Heart right ventricle (tissue), 16 donors: ENCODE results near the gene CHCHD4. TPM values are rescaled to one million over a fixed set of nuclear protein-coding genes. Genes with fewer than 3 reads are reported as not detected.
A peak's percentile ranks its signal among the peaks of the same experiment; 100 is the strongest.
"Not testable (repeated sequence)": the region's sequence is repeated elsewhere in the genome, so short reads cannot be mapped to it uniquely, and the experiment has no call there.

Experiments used
- ATAC-seq, 8 donors: fragments of 200-7000 bp; cut with Tn5 transposase; one replicate each; pipeline ENCODE4 v1.9.1; 2020; ENCODE audit warnings: mild to moderate bottlenecking in 8 of 8, moderate library complexity in 8 of 8, moderate number of reproducible peaks in 1 of 8
- DNase-seq, 2 donors: peaks; one replicate each; pipeline ENCODE4 v3.0.0-alpha.2; 2020
- H3K27ac ChIP-seq, 10 donors: fragments of 200-600 bp; sonication (generic) in 2 of 10; one replicate each; pipeline versions ENCODE4 v1.5.0 to v1.8.0; 2020 to 2022; ENCODE audit warnings: mild to moderate bottlenecking in 3 of 10
- H3K27me3 ChIP-seq, 7 donors: fragments of 200-600 bp; one replicate each; pipeline ENCODE4 v1.8.0; 2021 to 2022; ENCODE audit warnings: mild to moderate bottlenecking in 2 of 7
- H3K36me3 ChIP-seq, 9 donors: fragments of 200-600 bp; sonication (generic) in 1 of 9; one replicate each; pipeline versions ENCODE4 v1.5.0 to v1.8.0; 2020 to 2022; ENCODE audit warnings: mild to moderate bottlenecking in 2 of 9
- H3K4me1 ChIP-seq, 9 donors: fragments of 200-600 bp; sonication (generic) in 1 of 9; one replicate each; pipeline versions ENCODE4 v1.5.0 to v1.8.0; 2020 to 2022; ENCODE audit warnings: mild to moderate bottlenecking in 4 of 9
- H3K4me3 ChIP-seq, 10 donors: fragments of 200-600 bp; sonication (generic) in 2 of 10; one replicate each; pipeline versions ENCODE4 v1.5.0 to v1.8.0; 2020 to 2022; ENCODE audit warnings: mild to moderate bottlenecking in 7 of 10, moderate library complexity in 2 of 10
- H3K9me3 ChIP-seq, 11 donors: fragments of 200-600 bp in 10 of 11; sonication (generic) in 2 of 11; one replicate each; pipeline versions ENCODE4 v1.5.0 to v1.8.0; 2013 to 2022; ENCODE audit warnings: mild to moderate bottlenecking in 2 of 11, control low read depth in 1 of 11, moderate library complexity in 1 of 11
- WGBS, 2 donors: extraction: QIAGEN DNeasy Blood & Tissue Kit; methylation state at CpG; one replicate each; pipeline ENCODE4 v1.1.7; 2013; ENCODE audit warnings: inconsistent platforms in 1 of 2; 5-methylcytosine and 5-hydroxymethylcytosine counted together
- intact Hi-C, 10 donors: fragments of 100-400 bp; cut with DNase I; formaldehyde crosslinking; loops; one replicate each; pipeline versions ENCODE4 v1.11.1 to v1.14.2; 2022
- polyA plus RNA-seq, 2 donors: library from polyadenylated mRNA; stranded (reverse); fragments of 200-250 nt; gene quantifications; one replicate each; pipeline ENCODE4 v1.2.3, GENCODE V29; 2013
- total RNA-seq, 10 donors: library from RNA; stranded (reverse); fragmentation: NEBNext Ultra II Directional in 3 of 10; extraction: Animal tissue kit (Norgen Biotek cat#: 25700) in 3 of 10; gene quantifications; one replicate each; pipeline versions ENCODE4 v1.2.1 to v1.2.4, GENCODE V29; 2021 to 2023
- TF ChIP-seq, protein P1 (sequence below), 9 donors: fragments of 200-600 bp; sonication (generic) in 2 of 9; IDR thresholded peaks; one replicate each; pipeline versions ENCODE4 v1.5.0 to v1.8.0; 2021 to 2022; ENCODE audit warnings: antibody characterized with exemption in 9 of 9, mild to moderate bottlenecking in 5 of 9, moderate library complexity in 1 of 9
- donor health status: Arrhythmogenic right ventricular cardiomyopathy.
- donor health status: ischemic (EF 13 %, LVEDD 7.1; RV severe dilation, severe dysfunction).
- donor health status: healthy with polysubstance abuse.
- donor health status: DM: no; HTN: yes; CAD: no.
- donor health status: DM: no; HTN: no; CAD: no.
- donor health status: ischemic (EF 25% LVEDD 6.9; RV normal size, moderate dysfunction).
- donor health status: ischemic (EF 25% LVEDD 5.7; RV mildly dilated, moderate dysfunction).
- donor health status: healthy.
- donor health status: DM: yes; HTN: yes; CAD: no.
- donor health status: Ischemic cardiomyopathy.
- donor health status: ischemic (EF 35%, LVEDD 5.7; RV mildly dilated, moderate dysfunction).
- donor health status: nonischemic (EF 11% LVEDD 7.7; RV severe dilation, severe dysfunction).
- donor health status: DM: yes; HTN: yes; CAD: no.
- donor health status: PGD.
- donor health status: ischemic (EF 29% LVEDD 5.4; RV normal size, mild dysfunction).
- donor health status: nonischemic (EF 23%, LVEDD 6.1; RV moderate dilation, normal function).

CHCHD4 gene
- total and polyA plus RNA-seq, 12 donors: 18.0 to 37.2 (median 26.6) TPM

DNA sequence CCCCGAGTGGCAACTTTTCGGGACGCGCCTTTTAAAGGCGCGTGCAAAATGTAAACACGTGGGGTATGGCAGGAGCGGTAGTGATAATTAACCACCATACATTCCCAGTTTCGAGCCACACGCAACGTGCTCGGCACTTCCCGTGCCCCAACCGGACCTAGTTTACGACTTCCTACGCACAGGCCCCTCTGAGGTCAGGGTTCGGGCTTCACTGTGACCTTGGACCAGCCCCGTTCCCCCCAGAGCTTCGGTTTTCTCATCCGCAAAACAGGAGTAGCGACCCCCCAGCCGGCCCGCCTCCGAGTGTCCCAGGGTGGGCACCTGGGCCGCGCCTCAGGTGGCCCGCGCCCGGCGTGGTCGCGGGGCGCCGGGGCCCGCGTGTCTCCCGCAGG is 451 bp downstream of the CHCHD4 start:
- peaks cover 7 to 47% (median 41%) of the 10 kb centered on the region in 9 donors for H3K4me1 ChIP-seq
- H3K9me3 ChIP-seq: no peaks in the 10 kb centered on the region
- no peaks in the 10 kb centered on the region for H3K27me3 ChIP-seq
- DNase-seq (peak; percentile 65 to 79), ATAC-seq (peak; percentile 5 to 71 (median 47))
- H3K36me3 ChIP-seq: peaks cover 0 to 48% (median 8%) of the 10 kb centered on the region in 9 donors
- TF ChIP-seq, protein P1, sequence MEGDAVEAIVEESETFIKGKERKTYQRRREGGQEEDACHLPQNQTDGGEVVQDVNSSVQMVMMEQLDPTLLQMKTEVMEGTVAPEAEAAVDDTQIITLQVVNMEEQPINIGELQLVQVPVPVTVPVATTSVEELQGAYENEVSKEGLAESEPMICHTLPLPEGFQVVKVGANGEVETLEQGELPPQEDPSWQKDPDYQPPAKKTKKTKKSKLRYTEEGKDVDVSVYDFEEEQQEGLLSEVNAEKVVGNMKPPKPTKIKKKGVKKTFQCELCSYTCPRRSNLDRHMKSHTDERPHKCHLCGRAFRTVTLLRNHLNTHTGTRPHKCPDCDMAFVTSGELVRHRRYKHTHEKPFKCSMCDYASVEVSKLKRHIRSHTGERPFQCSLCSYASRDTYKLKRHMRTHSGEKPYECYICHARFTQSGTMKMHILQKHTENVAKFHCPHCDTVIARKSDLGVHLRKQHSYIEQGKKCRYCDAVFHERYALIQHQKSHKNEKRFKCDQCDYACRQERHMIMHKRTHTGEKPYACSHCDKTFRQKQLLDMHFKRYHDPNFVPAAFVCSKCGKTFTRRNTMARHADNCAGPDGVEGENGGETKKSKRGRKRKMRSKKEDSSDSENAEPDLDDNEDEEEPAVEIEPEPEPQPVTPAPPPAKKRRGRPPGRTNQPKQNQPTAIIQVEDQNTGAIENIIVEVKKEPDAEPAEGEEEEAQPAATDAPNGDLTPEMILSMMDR (IDR thresholded peaks at IDR 0.05): no peak
- H3K4me3 ChIP-seq: peak overlapping the region; percentile 68 to 98 (median 81)
- intact Hi-C loops: loop anchor here in 8 of 10 donors (1.0 to 10.0 kb wide), 5 partner anchors 55 to 469 kb away; partner anchors contain the start of genes LSM3 (in 2 of the 8) and XPC (in 2 of the 8)
- WGBS, 2 donors: 0 to 1% methylated on average over 37 of the region's 37 CpGs
- peak overlapping the region; percentile 78 to 97 (median 93) for H3K27ac ChIP-seq

DNA sequence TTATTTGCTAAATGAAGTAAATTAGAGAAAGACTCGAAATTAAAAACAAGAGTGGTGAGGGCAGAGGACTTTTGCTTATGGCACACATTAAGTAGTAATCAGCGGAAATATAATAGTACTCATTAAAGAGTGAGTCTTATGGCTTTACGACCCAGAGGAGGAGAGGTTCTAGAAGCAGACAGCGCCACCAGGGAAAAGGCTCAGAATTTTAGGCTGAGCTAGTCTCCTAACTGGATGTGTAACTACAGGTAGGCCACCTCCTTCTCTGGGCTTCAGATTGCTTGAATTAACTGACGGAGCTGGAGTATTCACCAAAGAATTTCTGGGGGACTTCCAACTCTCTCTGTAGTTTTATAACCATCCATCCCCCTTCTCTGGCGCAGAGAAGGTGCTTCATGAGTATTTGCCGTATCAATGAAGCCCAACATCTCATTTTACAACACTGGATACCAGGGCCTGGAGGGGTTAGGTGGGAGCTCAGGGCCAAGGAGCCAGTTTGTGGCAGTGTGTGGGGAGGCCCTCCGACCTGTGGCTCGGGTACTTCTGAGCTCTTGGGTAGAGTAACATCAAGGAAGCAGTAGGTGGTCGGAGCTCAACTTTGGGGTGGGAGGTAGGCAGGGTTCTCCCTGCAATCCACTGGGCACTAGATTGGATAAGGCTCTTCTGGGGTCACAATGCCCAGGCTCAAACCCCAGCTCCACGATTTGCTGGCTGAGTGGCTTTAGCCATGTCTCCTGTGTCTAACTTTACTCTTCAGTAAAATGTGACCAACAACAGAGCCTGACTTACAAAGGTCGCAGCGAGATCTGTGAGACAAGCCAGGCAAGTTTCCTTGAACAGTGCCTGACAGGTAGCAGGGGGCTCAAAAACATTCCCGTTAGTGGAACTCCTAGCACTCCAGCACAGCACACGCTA is 1.1 kb downstream of the CHCHD4 start:
- Histone ChIP-seq H3K4me3 (peak overlapping the region; percentile 68 to 98 (median 81)), H3K36me3 (peaks cover 0 to 46% (median 8%) of the 10 kb centered on the region in 9 donors), H3K27ac (peak overlapping the region; percentile 78 to 97 (median 93)), H3K27me3 (no peaks in the 10 kb centered on the region), H3K4me1 (peaks cover 9 to 52% (median 47%) of the 10 kb centered on the region in 9 donors), H3K9me3 (no peaks in the 10 kb centered on the region)
- no peak for DNase-seq
- intact Hi-C loops: loop anchor here in 8 of 10 donors (1.0 to 10.0 kb wide), 5 partner anchors 55 to 469 kb away; partner anchors contain the start of genes LSM3 (in 2 of the 8) and XPC (in 2 of the 8)
- 56 to 58% methylated on average over 15 of the region's 15 CpGs for WGBS, 2 donors
- TF ChIP-seq, protein P1 (IDR thresholded peaks at IDR 0.05): no peak
- ATAC-seq: no peak

DNA sequence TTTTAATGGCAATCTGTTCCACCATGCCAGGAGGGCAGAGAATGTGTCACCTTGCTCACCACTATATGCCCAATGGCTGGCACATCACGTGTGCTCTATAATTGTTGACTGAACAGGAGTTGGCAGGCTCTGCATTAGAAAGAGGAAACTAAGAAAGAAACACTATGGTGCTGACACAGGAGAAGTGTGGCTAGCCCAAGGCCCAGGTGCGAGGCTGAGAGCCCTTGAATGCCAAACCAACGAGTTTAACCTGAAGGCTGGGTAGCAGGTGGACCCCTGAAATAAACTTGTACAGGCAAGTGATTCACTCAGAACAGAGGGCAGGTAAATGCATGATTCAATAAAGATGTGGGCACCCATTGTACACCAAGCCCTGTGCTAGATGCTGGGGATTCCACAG is 2.4 kb downstream of the CHCHD4 start:
- 85 to 87% methylated on average over 3 of the region's 3 CpGs for WGBS, 2 donors
- TF ChIP-seq, protein P1 (IDR thresholded peaks at IDR 0.05): no peak
- Histone ChIP-seq H3K36me3 (peaks cover 0 to 36% (median 8%) of the 10 kb centered on the region in 9 donors), H3K4me1 (peaks cover 9 to 53% (median 43%) of the 10 kb centered on the region in 9 donors), H3K4me3 (no peak overlapping the region), H3K27ac (no peak overlapping the region), H3K9me3 (no peaks in the 10 kb centered on the region), H3K27me3 (no peaks in the 10 kb centered on the region)
- DNase-seq (no peak), ATAC-seq (no peak)
- intact Hi-C loops: loop anchor here in 5 of 10 donors (5.0 to 10.0 kb wide), 3 partner anchors 225 to 468 kb away; no protein-coding TSS in a partner anchor

DNA sequence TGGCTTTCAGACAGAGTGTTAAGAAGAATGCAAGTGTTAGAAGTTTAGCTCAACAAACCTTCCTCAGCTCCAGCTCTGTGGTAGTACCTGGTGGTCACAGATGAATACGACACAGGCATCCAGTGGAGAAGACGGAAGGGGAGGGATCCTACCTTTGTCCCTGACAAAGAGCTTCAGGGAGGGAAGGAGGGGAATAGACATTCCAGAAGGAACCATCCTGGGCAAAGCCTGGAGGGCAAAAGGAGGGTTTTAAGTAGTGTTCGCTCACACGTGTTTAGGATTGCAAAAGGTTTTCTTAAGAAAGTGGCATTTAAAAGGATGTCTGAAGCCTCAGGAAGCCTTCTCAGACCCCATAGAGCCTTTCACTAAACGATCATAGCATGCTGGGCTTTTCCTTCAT is 2.8 kb downstream of the CHCHD4 start:
- Histone ChIP-seq H3K4me1 (peaks cover 9 to 48% (median 38%) of the 10 kb centered on the region in 9 donors), H3K4me3 (no peak overlapping the region), H3K9me3 (no peaks in the 10 kb centered on the region), H3K27ac (no peak overlapping the region), H3K27me3 (no peaks in the 10 kb centered on the region), H3K36me3 (peaks cover 0 to 34% (median 8%) of the 10 kb centered on the region in 9 donors)
- TF ChIP-seq, protein P1 (IDR thresholded peaks at IDR 0.05): no peak
- DNase-seq (no peak), ATAC-seq (no peak)
- 93 to 94% methylated on average over 5 of the region's 5 CpGs for WGBS, 2 donors
- intact Hi-C loops: loop anchor here in 5 of 10 donors (5.0 to 10.0 kb wide), 3 partner anchors 225 to 467 kb away; no protein-coding TSS in a partner anchor

DNA sequence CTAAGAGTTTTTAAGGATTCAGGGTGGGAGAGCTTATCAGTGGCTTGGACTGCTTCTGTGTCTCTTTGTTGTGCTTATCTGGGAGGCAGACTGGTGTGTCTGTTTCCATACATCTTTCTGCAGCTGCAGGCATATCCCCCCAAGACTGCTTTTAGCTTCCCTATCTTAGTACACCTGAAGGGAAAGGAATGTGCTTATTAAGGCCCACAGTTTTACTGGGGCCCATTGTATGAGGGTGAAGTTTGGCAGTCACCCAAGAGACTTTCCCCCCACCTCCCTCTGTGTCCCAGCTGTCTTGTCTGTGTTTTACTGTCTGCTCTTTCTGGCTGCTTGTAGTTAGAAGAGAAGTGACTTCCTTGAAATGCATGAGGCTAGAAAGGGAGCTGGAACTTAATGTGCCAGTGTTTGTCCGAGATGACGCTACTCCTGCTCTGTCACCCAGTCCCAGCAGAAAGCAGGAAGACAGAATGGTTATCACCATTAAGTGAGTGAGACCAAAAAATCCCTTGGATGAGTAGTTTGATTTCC is 3.7 kb downstream of the CHCHD4 start:
- not testable (repeated sequence) for H3K27me3 ChIP-seq, H3K4me3 ChIP-seq, H3K9me3 ChIP-seq, H3K27ac ChIP-seq, DNase-seq, ATAC-seq
- WGBS, 2 donors: 95 to 96% methylated on average over 2 of the region's 2 CpGs
- Histone ChIP-seq H3K4me1 (peaks cover 5 to 40% (median 30%) of the 10 kb centered on the region in 9 donors), H3K36me3 (peaks cover 0 to 41% (median 8%) of the 10 kb centered on the region in 9 donors)
- intact Hi-C loops: loop anchor here in 5 of 10 donors (5.0 to 10.0 kb wide), 3 partner anchors 224 to 466 kb away; no protein-coding TSS in a partner anchor
